GM10266 (cell line): ENCODE data around the gene OSBP2.
A peak's percentile ranks its signal among the peaks of the same experiment; 100 is the strongest.

Experiments
- DNase-seq: peaks from one replicate; pipeline ENCODE4 v3.0.0; 2012; ENCODE audit errors: extremely low spot score
- CTCF ChIP-seq: IDR thresholded peaks from 2 replicates; pipeline ENCODE4 v1.5.1; 2012; ENCODE audit warnings: mild to moderate bottlenecking, low read depth; ENCODE audit not compliant: control insufficient read depth, insufficient read depth; ENCODE audit errors: missing control alignments

Gene OSBP2, protein sequence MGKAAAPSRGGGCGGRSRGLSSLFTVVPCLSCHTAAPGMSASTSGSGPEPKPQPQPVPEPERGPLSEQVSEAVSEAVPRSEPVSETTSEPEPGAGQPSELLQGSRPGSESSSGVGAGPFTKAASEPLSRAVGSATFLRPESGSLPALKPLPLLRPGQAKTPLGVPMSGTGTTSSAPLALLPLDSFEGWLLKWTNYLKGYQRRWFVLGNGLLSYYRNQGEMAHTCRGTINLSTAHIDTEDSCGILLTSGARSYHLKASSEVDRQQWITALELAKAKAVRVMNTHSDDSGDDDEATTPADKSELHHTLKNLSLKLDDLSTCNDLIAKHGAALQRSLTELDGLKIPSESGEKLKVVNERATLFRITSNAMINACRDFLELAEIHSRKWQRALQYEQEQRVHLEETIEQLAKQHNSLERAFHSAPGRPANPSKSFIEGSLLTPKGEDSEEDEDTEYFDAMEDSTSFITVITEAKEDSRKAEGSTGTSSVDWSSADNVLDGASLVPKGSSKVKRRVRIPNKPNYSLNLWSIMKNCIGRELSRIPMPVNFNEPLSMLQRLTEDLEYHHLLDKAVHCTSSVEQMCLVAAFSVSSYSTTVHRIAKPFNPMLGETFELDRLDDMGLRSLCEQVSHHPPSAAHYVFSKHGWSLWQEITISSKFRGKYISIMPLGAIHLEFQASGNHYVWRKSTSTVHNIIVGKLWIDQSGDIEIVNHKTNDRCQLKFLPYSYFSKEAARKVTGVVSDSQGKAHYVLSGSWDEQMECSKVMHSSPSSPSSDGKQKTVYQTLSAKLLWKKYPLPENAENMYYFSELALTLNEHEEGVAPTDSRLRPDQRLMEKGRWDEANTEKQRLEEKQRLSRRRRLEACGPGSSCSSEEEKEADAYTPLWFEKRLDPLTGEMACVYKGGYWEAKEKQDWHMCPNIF

DNA sequence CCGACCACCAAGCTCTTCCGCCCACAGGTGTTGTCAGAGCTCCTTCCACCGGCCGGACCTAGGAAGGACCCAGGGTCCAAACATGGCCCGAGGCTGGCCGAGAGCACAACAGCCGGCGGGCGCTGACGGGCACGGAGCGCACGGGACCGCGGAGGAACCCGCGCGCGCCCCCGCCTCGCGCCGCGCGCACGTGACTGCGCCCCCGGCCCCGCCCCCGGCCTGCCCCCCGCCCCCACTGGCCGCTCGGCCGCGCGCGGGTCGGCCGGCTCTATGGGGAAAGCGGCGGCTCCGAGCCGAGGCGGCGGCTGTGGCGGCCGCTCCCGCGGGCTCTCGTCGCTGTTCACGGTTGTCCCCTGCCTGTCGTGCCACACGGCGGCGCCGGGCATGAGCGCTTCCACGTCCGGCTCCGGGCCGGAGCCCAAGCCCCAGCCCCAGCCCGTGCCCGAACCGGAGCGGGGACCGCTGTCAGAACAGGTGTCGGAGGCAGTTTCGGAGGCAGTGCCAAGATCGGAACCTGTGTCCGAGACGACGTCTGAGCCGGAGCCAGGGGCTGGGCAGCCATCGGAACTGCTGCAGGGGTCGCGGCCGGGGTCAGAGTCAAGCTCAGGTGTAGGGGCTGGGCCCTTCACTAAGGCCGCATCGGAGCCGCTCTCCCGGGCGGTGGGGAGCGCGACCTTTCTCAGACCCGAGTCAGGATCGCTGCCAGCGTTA is at the start of gene OSBP2:
Gene OSBP2 (plus strand): TSS at position 235 of the 711 bp plus-strand sequence. CDS start 36 bp downstream, at position 271.
- peak; percentile 45 for DNase-seq
- TF ChIP-seq CTCF, result no peak

- no peak for DNase-seq
- no peak for TF ChIP-seq CTCF
Measured at GRCh38 chr22:30646518-30647160, 48.0 kb upstream of the OSBP2 start.

DNA sequence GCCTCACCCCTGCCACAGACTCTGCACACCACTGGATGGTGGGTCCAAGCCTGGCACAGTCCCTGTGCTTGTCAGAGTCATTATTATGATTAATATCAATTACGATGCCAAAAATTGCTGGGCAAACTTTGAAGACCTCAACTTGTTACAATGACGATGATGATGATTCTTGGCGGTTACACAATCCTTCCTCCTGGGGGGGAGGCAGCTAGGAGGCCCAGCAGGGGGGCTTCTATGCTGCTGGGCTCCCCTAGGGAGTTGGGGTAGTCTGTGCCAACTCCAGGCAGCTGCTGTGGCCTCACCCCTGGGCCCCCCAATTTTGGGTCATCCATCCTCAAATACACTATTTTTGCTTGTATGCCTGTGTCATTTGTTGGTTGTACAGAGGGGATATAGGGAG is 47.1 kb upstream of the OSBP2 start:
- no peak for DNase-seq
- no peak for TF ChIP-seq CTCF

GRCh38 chr22:30648825-30649224 is 45.8 kb upstream of the OSBP2 start:
- no peak for DNase-seq
- TF ChIP-seq CTCF, result no peak

- TF ChIP-seq CTCF, result no peak
- DNase-seq, result peak; percentile 79
Measured at GRCh38 chr22:30649430-30650007, 45.2 kb upstream of the OSBP2 start.

DNA sequence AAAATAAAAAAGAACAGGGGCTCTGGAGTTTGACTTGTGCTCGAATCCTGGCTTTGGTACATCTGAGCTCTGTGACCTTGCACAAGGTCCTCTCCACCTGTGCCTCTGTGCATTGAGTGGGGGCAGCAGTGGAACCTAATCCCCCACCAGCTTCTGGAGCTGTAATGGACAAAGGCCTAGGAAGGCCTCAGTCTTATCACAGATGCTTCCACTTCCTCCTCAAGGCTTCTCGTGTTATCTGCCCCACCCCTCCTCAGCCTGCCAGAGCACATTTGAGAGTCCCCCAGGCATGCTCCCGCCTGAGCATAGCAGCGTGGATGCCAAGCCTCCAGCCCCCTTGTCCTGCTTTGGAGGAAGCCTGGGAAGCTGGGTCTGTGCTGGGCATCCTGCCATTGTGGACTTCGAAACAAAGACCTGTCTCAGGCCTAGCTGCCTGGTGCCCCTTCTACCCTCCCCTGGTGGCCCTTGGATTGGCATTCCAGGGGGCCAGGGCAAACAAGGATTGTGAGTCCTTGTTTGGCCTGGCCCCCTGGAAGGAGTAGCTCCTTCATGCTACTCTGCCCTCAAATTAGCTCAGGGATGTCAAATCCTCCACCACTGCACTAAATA is 44.1 kb upstream of the OSBP2 start:
- no peak for DNase-seq
- TF ChIP-seq CTCF, result no peak
